NCI-H526 (cell line): ENCODE measurements around the gene GSTCD.
A peak's percentile ranks its signal among the peaks of the same experiment; 100 is the strongest.

Source experiments
- DNase-seq, 2 experiments: peaks; one replicate each; lab custom pipeline; 2025; lab: John Stamatoyannopoulos, UW

Gene GSTCD

GRCh38 chr4:105878668-105879067 is 170.1 kb downstream of the GSTCD start:
- no peak for DNase-seq

DNA sequence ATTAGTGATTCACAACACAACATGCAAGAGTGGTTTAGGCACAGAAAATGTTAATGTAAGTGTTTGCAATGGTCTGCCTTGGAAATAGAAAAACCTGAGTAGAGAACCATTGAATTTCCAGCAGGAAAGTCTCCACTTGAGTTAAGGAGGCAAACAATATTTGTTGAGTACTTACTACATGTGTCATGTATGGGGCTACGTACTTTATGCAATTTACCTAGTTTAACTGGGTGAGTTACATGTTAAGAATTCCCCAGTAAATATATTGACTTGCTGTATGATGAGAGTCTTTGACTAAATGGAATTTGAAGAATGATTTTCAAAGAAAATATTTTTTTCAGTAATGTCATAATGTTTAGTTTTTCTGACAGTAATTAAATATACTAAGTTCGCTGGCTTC is 178.9 kb downstream of the GSTCD start:
- DNase-seq = no peak

GRCh38 chr4:105894660-105895582 is 186.3 kb downstream of the GSTCD start, which contains the start of gene NPNT:
TSS of gene NPNT (plus strand) at chr4:105895471. CDS start at chr4:105895653, 182 bp downstream.
- DNase-seq = peak; percentile 29 to 70

DNA sequence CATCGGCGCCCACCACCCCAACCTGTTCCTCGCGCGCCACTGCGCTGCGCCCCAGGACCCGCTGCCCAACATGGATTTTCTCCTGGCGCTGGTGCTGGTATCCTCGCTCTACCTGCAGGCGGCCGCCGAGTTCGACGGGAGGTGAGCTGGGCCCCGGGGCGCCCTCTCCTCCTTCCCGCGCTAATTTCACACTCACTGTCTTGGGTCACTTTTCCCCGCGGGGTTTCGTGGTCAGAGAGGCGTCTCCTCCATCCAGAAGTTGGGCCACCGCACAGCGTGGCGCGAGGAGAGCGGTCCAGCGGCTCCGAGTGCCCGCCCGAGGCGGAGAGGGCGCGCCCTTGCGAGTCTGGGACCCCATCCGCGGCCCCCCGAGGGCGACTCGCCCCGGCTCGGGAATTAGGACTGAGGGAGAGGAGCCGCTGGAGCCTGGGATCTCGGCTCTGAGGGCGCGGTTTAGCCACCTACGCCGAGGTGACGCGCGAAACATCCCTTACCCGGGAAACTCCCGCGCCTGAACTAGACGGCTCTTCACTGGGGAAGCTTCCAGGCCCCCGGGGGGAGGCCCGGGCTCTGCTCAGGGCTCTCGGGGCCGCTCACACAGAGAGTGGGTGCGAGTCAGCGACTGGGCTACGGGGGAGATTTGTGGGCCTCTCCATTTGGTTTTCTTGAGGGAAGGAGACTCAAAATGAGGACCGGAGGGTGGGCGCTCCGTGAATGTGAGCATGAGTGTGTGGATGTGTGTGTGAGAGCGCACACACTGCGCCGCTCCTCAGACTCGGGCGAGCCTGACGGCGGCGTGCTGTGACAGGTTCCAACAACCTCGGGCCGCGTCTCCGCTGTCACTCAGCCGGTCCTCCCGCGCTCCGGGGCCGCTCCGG is 187.2 kb downstream of the GSTCD start:
- DNase-seq = peak; percentile 8 to 60

GRCh38 chr4:105896461-105896942 is 187.9 kb downstream of the GSTCD start:
- no peak for DNase-seq
